Fibroblast of peridontal ligament (primary cell): ENCODE results near the gene ENTPD1.

Experiments used
- DNase-seq: peaks from one replicate; pipeline ENCODE4 v3.0.0-alpha.2; 2010; ENCODE audit errors: extremely low read depth

ENTPD1 gene

DNA sequence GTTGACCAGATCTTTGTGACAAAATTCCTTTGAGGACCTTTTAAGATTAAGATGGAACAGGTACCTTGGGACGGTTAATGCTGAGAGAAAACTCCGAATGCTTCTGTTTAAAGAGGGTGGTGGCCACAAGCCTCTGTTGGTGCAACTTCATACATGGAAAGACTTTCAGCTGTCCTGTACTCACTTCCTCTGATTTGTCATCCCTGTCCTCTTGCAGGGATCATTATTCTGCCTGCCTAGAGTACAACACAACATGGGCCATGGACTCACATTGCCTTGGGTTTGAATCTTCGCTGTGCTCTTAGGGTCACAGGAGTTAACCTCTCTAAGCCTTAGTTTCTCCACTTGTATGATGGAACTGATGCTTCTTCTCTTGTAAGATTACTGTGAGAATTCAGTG is 75.1 kb downstream of the ENTPD1 start:
- DNase-seq = no peak

- DNase-seq = no peak
Observed at GRCh38 chr10:95831515-95831914, 75.6 kb downstream of the ENTPD1 start.

DNA sequence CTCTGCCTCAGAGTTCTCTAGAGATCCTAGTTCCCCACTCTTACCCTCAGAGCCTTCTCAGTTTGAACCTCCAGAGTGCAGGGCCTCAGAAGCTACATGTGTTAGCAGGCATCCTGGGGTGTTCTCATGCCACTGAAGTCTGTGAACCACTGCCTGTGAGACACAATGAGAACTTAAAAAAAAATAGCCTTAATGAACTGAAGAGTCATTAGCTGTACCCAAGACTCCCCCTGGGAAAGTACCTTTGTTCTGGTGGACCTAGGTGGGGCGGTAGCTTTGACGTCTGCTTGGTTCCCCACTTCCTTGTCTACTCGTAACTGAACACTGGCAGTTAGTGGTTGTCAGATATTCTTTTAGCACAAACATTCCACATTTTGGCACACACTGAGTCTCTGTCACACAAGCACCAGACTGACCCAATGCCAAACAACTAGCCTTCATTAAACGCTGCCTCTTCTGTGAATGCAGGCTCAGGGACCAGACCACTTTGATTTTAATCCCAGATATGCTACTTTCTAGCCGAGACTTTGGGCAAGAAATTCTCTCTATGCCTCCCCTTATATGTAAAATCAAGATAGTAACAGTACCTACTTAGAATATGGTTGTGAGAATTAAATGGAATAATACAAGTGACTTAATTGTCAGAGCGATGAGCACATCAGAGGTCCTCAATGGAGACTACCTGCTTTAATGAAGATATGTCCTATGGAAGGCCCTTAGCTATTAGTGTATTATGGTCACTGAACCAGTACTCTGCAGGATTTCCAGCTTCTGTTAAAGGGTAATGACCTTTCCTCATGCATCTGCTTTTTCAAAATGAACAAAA is 76.5 kb downstream of the ENTPD1 start:
- DNase-seq = no peak

DNA sequence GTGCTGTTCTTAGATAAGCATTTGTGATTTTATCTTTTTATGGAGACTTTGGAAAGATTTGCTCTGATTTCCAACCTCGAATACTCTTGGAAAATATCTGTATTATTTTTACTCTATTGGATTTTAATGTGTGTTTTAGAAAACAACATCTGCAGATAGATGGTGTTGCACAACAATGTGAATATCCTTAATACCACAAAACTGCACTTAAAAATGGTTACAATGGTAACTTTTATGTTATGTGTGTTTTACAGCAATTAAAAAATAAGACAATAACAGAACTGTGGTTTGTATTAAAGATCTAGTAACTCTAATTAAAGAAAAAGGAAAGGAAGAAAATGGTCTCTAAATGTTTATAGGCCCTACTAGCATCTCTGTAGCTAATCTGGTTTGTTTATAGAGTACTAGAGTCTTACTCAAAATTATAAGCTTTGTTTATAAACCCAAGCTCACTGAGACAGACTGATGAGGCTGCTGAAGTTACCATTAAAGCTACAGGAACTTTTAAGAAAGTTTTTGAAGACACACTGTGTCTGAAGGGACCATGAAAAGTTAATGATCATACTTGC is 77.2 kb downstream of the ENTPD1 start:
- peak; percentile 17 for DNase-seq

DNA sequence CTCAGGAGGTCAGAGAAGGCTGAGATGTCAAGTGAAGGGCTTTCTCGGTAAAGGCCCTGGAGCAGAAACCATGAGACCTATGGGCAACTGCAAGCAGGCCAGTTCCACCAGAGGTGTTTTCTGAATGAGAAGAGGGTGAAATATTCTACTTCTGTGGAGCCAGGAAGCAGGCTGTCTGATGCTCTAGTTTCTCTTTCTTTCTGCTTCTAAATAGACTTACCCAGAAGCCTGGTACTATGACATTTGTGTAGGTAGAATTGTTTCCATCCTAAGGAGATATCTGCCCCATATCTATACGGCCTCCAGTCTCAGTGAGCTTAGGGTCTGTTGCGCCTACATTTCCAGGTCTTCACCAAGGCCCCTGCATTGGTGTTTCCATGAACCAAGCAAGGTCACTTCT is 78.4 kb downstream of the ENTPD1 start:
- DNase-seq = no peak

DNA sequence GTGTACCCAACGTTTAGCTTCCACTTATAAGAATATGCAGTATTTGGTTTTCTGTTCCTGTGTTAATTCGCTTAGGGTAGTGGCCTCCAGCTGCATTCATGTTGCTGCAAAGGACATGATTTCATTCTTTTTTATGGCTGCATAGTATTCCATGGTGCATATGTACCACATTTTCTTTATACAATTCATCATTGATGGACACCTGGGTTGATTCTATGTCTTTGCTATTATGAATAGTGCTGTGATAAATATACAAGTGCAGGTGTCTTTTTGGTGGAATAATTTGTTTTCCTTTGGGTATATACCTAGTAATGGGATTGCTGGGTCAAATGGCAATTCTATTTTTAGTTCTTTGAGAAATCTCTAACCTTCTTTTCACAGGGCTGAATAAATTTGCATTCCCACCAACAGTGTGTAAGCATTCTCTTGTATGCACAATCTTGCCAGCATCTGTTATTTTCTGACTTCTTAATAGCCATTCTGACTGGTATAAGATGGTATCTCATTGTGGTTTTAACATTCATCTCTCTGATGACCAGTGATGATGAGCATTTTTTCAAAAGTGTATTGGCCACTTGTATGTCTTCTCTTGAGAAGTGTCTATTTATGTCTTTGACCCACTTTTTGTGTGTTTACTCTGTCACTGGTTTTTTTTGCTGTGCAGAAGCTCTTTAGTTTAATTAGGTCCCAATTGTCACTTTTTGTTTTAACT is 79.3 kb downstream of the ENTPD1 start:
- DNase-seq = no peak

DNA sequence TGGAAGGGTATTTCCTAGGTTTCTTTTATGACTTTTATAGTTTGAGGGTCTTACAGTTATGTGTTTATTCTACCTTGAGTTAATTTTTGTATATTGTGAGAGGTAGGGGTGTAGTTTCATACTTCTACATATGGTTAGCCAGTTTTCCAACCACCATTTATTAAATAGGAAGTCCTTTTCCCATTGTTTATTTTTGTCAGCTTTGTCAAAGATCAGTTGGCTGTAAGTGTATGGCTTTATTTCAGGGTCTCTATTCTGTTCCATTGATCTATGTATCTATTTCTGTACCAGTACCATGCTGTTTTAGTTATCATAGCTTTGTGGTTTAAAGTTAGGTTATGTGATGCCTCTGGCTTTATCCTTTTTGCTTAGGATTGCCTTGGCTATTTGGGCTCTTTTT is 79.9 kb downstream of the ENTPD1 start:
- no peak for DNase-seq

DNA sequence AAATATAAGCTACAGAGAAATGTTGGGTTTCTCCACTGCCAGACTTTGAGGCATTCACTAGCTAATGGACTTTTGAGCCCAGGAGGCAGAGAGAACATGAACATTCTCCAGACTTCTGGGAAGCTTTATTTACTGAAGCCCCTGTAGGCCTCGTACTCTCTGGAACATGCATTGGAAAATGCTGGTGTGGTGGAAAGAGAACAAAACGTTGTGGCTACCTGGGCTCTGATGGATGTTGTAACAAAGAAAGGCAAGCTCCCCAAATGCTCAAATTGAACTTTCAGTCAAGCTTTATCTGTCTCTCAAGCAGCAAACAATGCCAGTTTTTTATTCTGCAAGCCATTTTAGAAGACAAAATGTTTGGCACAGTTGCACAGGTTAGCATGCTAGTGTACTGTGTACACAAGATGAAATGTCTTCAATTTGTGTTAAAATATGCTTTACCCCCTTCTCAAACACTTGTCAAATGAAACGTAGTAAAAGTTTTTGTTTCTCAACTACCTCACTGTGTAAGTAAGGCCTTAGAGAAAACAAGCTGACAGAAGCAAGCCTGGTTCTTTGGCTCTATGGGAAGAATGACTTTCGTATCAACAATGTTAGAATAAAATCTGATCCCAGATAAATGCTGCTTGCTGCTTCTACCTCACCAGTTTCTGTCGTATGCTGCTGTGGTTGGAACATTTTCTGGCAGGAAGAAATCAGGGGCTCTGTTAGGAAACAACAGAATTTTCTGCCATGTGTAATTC is 80.8 kb downstream of the ENTPD1 start:
- DNase-seq = no peak

GRCh38 chr10:95837356-95837776 is 81.4 kb downstream of the ENTPD1 start:
- DNase-seq = no peak

DNA sequence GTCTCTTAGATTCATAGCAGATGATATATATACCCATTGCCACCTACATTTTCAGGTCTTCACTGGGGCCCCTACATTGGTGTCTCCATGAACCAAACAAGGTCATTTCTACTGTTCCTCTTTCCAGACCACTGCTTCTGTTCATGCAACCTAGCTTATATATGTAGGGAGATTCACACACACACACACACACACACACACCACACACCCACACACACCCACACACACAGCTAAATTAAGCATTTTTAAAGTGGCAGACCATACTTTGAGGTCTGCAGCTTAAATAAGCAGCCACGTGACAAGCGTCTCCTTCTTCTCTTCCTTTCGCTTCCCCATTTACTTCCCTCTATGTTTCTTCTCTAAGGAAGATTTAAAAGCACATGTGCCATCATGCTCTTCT is 81.8 kb downstream of the ENTPD1 start:
- no peak for DNase-seq

DNA sequence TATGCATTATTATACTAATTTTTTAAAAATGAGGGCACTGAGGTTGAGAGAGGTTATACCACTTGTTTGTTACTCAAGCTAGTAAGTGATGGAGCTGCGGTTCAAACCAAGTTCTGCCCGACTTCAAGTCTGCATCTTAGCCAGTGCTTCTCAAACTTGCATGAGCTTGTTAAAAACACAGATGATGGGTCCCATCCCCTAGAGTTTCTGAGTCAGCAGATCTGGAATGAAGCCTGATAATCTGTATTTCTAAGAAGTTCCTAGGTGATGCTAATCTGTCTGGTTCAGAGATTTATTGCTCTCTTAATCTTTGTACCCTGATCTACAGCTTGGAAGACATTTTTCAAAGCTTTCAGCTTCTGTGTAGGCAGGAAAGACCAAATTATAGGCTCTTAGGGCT is 84.2 kb downstream of the ENTPD1 start:
- no peak for DNase-seq

GRCh38 chr10:95840681-95841080 is 84.7 kb downstream of the ENTPD1 start:
- DNase-seq = no peak

- DNase-seq = peak; percentile 87
Observed at GRCh38 chr10:95841661-95842498, 85.9 kb downstream of the ENTPD1 start.

DNA sequence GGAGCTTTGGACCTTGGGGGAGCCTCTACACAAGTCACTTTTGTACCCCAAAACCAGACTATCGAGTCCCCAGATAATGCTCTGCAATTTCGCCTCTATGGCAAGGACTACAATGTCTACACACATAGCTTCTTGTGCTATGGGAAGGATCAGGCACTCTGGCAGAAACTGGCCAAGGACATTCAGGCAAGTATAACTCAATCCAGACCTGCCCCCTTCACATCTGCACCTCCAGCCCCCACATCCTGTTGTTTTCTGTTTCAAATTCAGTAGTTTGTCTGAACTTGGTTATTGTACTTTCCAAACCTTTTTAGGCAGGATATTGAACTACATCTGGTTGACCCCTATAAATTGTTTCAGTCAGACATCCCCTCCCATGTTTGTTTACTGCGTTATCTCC is 89.4 kb downstream of the ENTPD1 start:
- DNase-seq = no peak

- DNase-seq = no peak
Observed at GRCh38 chr10:95847007-95847406, 91.0 kb downstream of the ENTPD1 start.

- no peak for DNase-seq
Observed at GRCh38 chr10:95848841-95849240, 92.9 kb downstream of the ENTPD1 start.

DNA sequence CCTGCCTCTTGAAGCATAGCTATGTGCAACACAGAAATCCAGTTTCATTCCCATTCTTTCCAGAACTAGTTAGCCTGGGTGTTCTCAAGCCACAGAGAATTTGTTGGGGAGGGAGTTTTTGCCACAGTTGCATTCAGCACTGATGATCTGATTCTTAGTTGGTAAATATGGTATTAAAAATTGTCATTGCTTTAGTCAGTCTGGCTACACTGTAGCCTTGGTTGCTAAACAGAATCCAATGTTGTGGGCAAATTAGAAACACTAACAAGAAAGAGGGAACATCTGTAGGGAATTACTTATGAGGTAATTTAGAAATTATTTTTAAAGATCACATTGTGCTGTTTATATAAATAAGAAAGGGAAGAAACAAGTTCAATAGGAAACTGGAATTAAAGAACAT is 94.8 kb downstream of the ENTPD1 start:
- DNase-seq = peak; percentile 65

DNA sequence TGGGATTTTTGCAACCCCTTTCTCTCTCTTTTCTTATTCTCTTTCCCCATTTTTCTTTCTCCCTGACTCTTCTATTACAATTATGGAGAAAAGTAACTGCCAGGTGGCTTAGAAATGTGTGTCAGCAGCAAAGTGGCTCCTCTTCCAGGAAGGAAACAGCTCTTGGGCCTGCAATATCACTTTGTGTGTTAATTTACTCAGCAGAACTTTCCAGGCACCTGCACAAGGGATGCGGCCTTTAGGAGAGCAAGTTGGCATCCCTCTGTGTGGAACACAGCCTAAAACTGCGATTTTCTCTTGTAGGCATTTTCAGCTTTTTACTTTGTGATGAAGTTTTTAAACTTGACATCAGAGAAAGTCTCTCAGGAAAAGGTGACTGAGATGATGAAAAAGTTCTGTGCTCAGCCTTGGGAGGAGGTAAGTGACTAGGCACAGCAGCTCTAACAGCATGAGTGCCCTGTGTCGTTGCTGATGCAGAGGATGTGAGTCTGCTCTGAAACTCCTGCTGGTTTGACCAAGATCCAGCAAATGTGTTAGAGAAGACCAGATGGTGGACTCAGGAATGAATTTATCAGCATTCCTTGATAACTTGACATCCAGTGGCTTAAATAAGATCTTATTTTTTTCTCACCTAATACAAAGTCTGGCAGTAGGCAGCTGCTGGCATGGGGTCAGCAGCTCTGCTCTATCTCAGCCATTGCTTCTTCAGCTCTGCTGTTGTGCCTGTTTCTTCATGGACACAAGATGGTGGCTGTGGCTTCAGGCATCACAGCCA is 104.4 kb downstream of the ENTPD1 start:
- no peak for DNase-seq

DNA sequence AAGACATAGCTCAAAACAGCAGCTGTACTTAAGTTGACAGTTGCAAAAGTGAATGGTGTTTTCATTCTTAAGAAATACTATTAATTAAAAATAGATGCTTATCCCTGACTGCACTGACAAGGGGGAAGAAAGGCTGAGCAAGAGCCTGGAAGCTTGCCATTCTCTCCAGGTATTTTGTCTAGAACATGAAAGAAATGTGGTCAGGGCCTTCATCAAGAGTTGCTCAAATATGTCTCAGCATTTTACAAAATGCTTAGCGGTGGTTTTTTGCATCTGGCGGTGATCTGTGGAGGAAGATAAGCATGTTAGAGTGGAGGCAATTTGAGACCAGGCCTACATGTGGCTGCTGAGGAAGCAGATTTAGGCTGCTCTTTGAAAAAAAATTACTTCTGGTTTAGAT is 105.4 kb downstream of the ENTPD1 start:
- DNase-seq = no peak
